Glutamatergic neuron (in vitro differentiated cells): ENCODE measurements around the gene CCN2. TPM values are rescaled to one million over a fixed set of nuclear protein-coding genes. Genes with fewer than 3 reads are reported as not detected.

Source experiments
- DNase-seq: peaks from one replicate; pipeline ENCODE4 v3.0.0; 2022
- H3K27ac Mint-ChIP-seq: one replicate; pipeline ENCODE4 v1.8.0; 2020; ENCODE audit warnings: mild to moderate bottlenecking, mixed read lengths, inconsistent platforms; ENCODE audit not compliant: unreplicated experiment
- H3K27me3 Mint-ChIP-seq: one replicate; pipeline ENCODE4 v1.8.0; 2020; ENCODE audit warnings: mild to moderate bottlenecking, moderate library complexity, mixed read lengths, inconsistent platforms; ENCODE audit not compliant: unreplicated experiment
- H3K36me3 Mint-ChIP-seq: one replicate; pipeline ENCODE4 v1.8.0; 2020; ENCODE audit warnings: mild to moderate bottlenecking, mixed read lengths, inconsistent platforms; ENCODE audit not compliant: unreplicated experiment
- H3K4me1 Mint-ChIP-seq: one replicate; pipeline ENCODE4 v1.8.0; 2020; ENCODE audit warnings: mild to moderate bottlenecking, low read depth, mixed read lengths, inconsistent platforms; ENCODE audit not compliant: unreplicated experiment
- H3K4me3 Mint-ChIP-seq: one replicate; pipeline ENCODE4 v1.8.0; 2020; ENCODE audit warnings: mild to moderate bottlenecking, mixed read lengths, inconsistent platforms; ENCODE audit not compliant: unreplicated experiment
- H3K9me3 Mint-ChIP-seq: one replicate; pipeline ENCODE4 v1.8.0; 2020; ENCODE audit warnings: mild to moderate bottlenecking, moderate library complexity, mixed read lengths, inconsistent platforms; ENCODE audit not compliant: unreplicated experiment
- CTCF ChIP-seq: fragments of 200-600 bp; sonication (generic); IDR thresholded peaks from one replicate; pipeline ENCODE4 v1.5.0; 2021; ENCODE audit not compliant: partially characterized antibody, unreplicated experiment
- total RNA-seq: library from RNA; stranded (reverse); fragmentation: NEBNext Ultra II Directional; extraction: Animal tissue kit (Norgen Biotek cat#: 25700); gene quantifications from one replicate; pipeline ENCODE4 v1.2.1, GENCODE V29; 2021; ENCODE audit not compliant: unreplicated experiment

The CCN2 gene
- total RNA-seq, 1 donor from 2014 or later: 1.2 TPM

- Mint-ChIP-seq H3K36me3 (no peaks in the 10 kb centered on the region), H3K27ac (no peak overlapping the region), H3K9me3 (no peaks in the 10 kb centered on the region), H3K27me3 (no peaks in the 10 kb centered on the region), H3K4me1 (no peaks in the 10 kb centered on the region), H3K4me3 (no peak overlapping the region)
- no peak for TF ChIP-seq CTCF
- no peak for DNase-seq
These were observed 30.4 kb upstream of the CCN2 start for GRCh38 chr6:131981624-131981978.

DNA sequence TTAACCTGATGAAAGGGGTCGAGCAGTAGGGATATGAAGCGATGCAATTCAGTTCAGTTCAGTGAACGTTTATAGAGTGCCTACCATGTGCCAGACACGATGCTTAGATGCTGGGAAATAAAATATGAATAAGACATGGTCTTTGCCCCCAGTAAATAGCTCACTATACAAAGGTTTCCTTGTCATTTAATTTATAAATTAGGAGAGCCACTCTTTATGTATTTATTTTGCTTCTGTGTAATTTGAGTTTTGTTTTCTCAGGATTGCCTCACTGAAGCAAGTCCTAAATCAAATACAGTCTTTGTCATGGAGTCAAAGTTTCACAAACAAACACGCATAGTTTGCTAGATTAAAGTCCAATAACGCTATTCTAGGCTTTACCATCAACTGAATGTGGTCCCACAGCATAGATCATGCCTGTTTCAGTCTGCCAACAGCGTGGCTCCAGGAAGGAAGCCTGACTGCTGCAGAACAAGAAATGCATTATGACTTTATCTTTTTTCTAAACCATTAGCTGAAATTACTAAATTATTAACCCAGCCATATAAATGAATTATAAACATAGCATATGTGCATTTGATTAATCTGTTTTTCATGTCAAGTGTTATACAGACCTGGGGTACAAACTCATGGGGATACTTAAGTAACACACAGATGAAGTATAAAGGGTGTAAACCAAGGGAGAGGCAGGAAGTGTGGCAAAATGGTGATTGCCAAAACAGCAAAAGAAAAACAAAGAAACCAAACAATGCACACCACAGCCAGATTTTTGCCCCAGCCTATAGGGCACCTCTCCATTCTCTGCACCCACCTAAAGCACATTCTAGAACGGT, 29.8 kb upstream of the CCN2 start:
- Mint-ChIP-seq H3K9me3 (no peaks in the 10 kb centered on the region), H3K27ac (no peak overlapping the region), H3K36me3 (no peaks in the 10 kb centered on the region), H3K4me1 (no peaks in the 10 kb centered on the region), H3K27me3 (no peaks in the 10 kb centered on the region), H3K4me3 (no peak overlapping the region)
- TF ChIP-seq CTCF: no peak
- DNase-seq: no peak

DNA sequence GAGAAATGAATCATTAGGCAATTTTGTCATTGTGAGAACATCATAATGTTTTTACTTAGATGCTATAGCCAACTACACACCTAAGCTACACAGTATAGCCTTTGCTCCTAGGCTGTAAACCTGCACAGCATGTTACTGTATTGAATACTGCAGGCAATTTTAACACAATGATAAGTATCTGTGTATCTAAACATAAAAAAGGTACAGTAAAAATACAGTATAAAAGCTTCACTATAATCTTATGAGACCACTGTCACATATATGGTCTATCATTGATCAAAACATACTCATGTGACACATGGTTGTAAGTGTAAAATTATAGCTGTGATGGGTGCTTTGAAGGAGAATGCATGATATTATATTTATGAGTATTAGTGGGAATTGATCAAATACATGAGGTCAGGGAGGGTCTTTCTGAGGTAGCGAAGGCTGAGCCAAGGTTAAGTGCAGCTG, 29.2 kb upstream of the CCN2 start:
- DNase-seq: no peak
- Mint-ChIP-seq H3K36me3 (no peaks in the 10 kb centered on the region), H3K27ac (no peak overlapping the region), H3K27me3 (no peaks in the 10 kb centered on the region), H3K4me1 (no peaks in the 10 kb centered on the region), H3K9me3 (no peaks in the 10 kb centered on the region), H3K4me3 (no peak overlapping the region)
- TF ChIP-seq CTCF: no peak

DNA sequence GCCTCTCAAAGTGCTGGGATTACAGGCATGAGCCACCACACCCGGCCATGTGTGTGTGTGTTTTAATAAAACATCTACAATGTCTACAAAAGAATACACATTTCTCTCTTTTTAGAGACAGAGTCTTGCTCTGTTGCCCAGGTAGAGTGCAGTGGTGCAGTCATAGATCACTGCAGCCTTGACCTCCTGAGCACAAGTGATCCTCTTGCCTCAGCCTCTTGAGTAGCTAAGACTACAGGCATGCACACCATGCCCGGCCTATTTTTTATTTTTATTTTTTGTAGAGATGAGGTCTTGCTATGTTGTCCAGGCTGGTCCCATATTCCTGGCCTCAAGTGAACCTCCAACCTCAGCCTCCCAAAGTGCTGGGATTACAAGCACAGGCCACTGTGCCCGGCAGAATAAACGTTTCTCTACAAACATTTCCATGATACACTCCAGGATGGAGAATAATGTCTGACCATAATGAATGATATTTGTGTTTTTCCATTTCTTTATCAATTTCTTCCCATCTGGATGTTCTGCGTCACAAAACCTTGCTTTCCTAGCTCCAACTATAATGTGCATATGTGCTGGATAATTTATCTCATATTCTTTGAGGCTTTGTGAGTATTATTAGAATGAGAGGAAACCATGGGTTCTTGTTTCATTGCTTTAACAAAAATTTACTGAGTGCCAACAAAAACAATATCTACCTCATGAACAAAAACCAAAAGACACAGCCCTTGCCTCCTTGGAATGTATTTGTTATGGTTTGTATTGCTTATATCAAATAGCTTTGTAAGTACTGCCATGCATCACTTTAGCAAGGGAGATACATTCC, 28.6 kb upstream of the CCN2 start:
- H3K27me3 Mint-ChIP-seq: no peaks in the 10 kb centered on the region
- TF ChIP-seq CTCF: no peak
- H3K4me3 Mint-ChIP-seq: no peak overlapping the region
- H3K27ac Mint-ChIP-seq: no peak overlapping the region
- no peaks in the 10 kb centered on the region for H3K4me1 Mint-ChIP-seq
- no peaks in the 10 kb centered on the region for H3K9me3 Mint-ChIP-seq
- no peaks in the 10 kb centered on the region for H3K36me3 Mint-ChIP-seq
- no peak for DNase-seq

- Mint-ChIP-seq H3K27ac (no peak overlapping the region), H3K9me3 (no peaks in the 10 kb centered on the region), H3K4me3 (no peak overlapping the region), H3K4me1 (no peaks in the 10 kb centered on the region), H3K36me3 (no peaks in the 10 kb centered on the region), H3K27me3 (no peaks in the 10 kb centered on the region)
- DNase-seq: no peak
- TF ChIP-seq CTCF: no peak
These were observed 27.4 kb upstream of the CCN2 start for GRCh38 chr6:131978522-131978921.
